ENCODE measurements around the gene SLC8A2. TPM values are rescaled to one million over a fixed set of nuclear protein-coding genes. Genes with fewer than 3 reads are reported as not detected.

Gene SLC8A2
- total RNA-seq, 1 donor from 2014 or later = 0.23 TPM

DNA sequence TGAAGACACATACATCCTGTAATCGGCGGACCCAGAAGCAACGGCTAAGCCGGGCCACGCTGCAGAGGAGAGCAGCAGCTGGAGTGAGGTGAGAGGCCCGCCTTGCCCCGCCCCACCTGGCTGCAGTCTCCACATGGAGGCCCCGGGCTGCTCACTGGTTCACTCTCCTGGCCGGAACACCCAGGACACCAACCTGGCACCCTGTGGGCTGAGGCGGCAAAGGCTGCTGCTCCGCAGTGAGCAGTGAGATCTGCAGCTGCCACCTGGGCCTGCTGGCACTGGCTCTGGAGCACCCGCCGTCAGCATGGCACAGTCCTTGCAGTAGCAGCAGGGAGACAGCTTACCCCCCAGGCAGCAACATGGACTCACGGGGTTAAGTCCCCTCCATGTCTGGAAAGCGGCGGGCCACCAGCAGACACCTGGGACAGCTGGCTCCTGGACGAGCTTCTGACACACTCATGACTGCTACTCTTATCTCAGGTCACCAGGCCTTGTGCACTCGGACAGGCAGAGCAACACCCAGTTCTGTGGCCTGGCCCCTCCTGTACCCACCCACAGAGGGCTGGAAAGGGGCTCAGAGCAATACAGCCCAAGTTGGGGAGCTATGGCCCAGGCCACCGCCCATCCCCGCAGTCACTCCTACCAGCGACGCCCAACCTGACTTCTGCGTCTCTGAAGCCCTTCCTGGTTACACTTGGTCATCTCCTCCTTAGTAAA, 25.5 kb upstream of the SLC8A2 start:
- no peak for DNase-seq

DNA sequence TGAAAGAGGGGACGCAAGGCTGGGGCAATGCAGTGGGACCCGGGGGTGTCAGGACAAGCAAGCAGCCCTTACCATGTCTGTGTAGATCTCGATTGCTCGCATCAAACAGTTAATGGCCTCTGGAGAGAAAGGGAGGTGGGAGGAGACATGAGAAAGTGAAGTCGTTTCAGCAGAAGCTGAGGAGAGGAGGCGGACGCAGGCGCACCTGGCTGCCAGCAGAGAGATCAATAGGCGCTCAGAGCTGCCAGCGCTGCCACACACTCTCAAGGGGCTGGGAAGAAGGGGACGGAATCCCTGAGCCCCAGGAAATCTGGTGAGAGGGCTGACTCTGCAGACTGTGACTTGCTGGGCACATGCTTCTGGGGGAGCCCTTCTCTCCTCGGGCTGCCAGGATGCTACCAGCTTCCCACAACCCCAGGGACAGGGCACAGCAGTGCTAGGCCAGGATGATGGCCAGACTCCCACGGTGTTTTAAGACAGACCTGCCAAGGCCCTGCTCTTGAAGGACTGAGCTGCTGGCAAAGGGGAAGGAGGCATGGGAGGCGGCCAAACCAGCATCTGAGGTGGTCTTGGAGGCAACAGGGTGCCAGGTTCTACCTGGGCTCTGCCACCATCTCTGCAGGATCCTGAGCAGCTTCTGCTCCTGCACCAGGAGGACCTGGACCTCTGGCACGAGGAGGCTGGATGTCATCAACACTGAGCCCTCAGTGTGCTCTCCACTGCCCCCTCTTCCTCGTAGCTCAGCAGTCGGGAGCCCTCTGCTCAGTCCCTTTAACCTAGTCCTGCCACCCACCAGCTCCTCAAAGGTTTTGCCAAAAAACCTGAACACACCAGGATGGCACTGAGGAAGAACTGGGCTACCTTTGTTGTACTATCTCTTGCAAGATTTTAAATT, 24.0 kb upstream of the SLC8A2 start:
- intact Hi-C loops (cut with DNase I) = no loop called here

More for the DNA sequence above, 25.5 kb upstream of the SLC8A2 start:
- Histone ChIP-seq H3K9me3 (no peaks in the 10 kb centered on the region), H3K4me1 (no peaks in the 10 kb centered on the region), H3K27me3 (no peaks in the 10 kb centered on the region), H3K36me3 (peaks cover 70% of the 10 kb centered on the region), H3K4me3 (no peak overlapping the region), H3K27ac (no peak overlapping the region)
- intact Hi-C loops (cut with DNase I) = no loop called here
- ATAC-seq = no peak
- TF ChIP-seq, protein P1, sequence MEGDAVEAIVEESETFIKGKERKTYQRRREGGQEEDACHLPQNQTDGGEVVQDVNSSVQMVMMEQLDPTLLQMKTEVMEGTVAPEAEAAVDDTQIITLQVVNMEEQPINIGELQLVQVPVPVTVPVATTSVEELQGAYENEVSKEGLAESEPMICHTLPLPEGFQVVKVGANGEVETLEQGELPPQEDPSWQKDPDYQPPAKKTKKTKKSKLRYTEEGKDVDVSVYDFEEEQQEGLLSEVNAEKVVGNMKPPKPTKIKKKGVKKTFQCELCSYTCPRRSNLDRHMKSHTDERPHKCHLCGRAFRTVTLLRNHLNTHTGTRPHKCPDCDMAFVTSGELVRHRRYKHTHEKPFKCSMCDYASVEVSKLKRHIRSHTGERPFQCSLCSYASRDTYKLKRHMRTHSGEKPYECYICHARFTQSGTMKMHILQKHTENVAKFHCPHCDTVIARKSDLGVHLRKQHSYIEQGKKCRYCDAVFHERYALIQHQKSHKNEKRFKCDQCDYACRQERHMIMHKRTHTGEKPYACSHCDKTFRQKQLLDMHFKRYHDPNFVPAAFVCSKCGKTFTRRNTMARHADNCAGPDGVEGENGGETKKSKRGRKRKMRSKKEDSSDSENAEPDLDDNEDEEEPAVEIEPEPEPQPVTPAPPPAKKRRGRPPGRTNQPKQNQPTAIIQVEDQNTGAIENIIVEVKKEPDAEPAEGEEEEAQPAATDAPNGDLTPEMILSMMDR (IDR thresholded peaks at IDR 0.05) = no peak

DNA sequence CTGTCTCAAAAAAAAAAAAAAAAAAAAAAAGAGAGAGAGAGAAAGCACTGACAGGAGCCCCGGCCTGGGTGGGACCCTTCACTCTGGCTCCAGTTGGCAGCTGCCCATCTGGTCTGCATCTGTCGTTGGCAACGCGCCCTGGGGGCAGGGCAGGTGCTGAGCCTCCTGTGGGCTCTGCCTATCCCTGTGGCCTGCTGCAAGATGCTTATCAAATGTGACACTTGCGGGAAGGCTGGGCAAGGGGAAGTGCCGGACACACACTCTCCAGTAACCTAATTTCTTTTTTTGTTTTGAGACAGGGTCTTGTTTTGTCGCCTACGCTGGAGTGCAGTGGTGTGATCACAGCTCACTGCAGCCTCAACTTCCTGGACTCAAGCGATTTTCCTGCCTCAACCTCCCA, 23.0 kb upstream of the SLC8A2 start:
- H3K9me3 ChIP-seq = no peaks in the 10 kb centered on the region
- TF ChIP-seq, protein P1 (IDR thresholded peaks at IDR 0.05) = no peak
- intact Hi-C loops (cut with DNase I) = no loop called here
- ATAC-seq (no peak), DNase-seq (no peak)
- H3K27ac ChIP-seq = no peak overlapping the region
- no peaks in the 10 kb centered on the region for H3K27me3 ChIP-seq
- no peaks in the 10 kb centered on the region for H3K4me1 ChIP-seq
- no peak overlapping the region for H3K4me3 ChIP-seq
- peaks cover 64% of the 10 kb centered on the region for H3K36me3 ChIP-seq

More for the DNA sequence above, 24.0 kb upstream of the SLC8A2 start:
- H3K27me3 ChIP-seq = no peaks in the 10 kb centered on the region
- ATAC-seq (no peak), DNase-seq (no peak)
- no peak overlapping the region for H3K4me3 ChIP-seq
- H3K9me3 ChIP-seq = no peaks in the 10 kb centered on the region
- TF ChIP-seq, protein P1 (IDR thresholded peaks at IDR 0.05) = no peak
- no peaks in the 10 kb centered on the region for H3K4me1 ChIP-seq
- H3K36me3 ChIP-seq = peaks cover 70% of the 10 kb centered on the region
- no peak overlapping the region for H3K27ac ChIP-seq

DNA sequence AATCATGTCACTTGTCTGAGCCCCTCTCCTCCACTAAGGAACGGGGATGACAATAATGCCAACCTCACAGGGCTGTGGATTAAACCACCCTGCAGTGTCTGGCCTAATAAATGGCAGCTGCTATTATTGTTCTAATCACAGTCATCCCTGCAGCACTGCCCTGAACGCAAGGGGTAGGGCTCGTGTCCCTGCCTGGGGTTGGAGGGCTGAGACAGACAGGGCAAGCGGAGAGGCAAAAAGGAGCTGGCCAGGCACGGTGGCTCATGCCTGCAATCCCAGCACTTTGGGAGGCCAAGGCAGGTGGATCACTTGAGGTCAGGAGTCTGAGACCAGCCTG, 22.5 kb upstream of the SLC8A2 start:
- peaks cover 64% of the 10 kb centered on the region for H3K36me3 ChIP-seq
- TF ChIP-seq, protein P1 (IDR thresholded peaks at IDR 0.05) = no peak
- H3K4me3 ChIP-seq = no peak overlapping the region
- H3K9me3 ChIP-seq = no peaks in the 10 kb centered on the region
- DNase-seq (peak; percentile 52), ATAC-seq (no peak)
- H3K27ac ChIP-seq = no peak overlapping the region
- no peaks in the 10 kb centered on the region for H3K4me1 ChIP-seq
- H3K27me3 ChIP-seq = no peaks in the 10 kb centered on the region
- intact Hi-C loops (cut with DNase I) = no loop called here

DNA sequence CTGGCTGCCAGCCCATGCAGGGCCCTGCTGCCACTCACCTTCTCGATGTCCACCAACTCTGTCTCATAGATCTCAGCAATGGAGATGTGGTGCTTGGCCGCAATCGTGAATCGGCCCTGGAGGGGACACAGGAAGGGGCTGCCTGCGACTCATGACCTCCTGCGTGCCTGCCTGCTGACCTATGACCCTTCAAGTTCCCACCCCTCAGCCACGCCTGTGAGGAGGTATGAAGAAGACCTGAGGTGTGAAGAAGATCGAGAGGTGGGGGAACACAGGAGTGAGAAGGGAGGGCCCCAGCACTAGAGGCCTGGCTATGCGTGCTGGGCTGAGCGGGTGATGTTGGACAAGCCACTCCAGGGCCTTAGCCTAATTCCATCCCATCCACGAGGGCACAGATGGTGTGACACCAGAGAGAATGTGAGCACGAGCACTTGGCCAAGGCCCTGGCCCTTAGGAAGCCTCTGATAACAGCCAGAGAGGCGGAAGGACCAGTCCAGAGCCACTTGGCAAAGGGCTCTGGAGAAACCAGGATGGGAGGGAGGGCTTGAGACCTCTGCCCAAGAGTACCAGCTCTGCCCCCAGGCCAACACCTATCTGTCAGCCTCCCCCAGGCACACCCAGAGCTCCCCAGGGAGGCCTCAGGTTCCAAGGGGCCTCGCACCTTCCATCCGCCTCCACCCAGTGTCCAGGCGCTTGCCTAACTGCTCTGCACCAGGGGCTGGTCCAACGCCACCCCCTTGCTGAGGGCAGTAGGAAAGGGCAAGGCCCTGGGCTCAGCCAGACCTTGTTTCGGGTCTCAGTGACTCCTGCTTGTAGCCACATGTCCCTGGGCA, 21.9 kb upstream of the SLC8A2 start:
- intact Hi-C loops (cut with DNase I) = no loop called here
- Histone ChIP-seq H3K4me1 (no peaks in the 10 kb centered on the region), H3K36me3 (peaks cover 65% of the 10 kb centered on the region), H3K9me3 (no peaks in the 10 kb centered on the region), H3K4me3 (no peak overlapping the region), H3K27ac (no peak overlapping the region), H3K27me3 (no peaks in the 10 kb centered on the region)
- DNase-seq (peak; percentile 48), ATAC-seq (no peak)
- TF ChIP-seq, protein P1 (IDR thresholded peaks at IDR 0.05) = no peak

Measured in upper lobe of right lung (tissue), 1 donor.